HEK293 (cell line): ENCODE data around the gene CCDC187.

Experiments
- CTCF ChIA-PET: fragments of 350-600 bp; formaldehyde crosslinking; extraction: SDS; loops from one replicate; lab custom pipeline; 2021; ENCODE audit warnings: antibody characterized with exemption; lab: Yijun Ruan, JAX
- POLR2A ChIA-PET: fragments of 300-600 bp; formaldehyde crosslinking; extraction: SDS; loops from one replicate; lab custom pipeline; 2020; ENCODE audit warnings: antibody characterized with exemption, inconsistent platforms; lab: Yijun Ruan, JAX
- H3K27ac ChIP-seq: fragments of 200-500 bp; sonication (Bioruptor generic); 2 replicates; pipeline ENCODE4 v1.5.1; 2014; ENCODE audit warnings: low read depth, low read length, control low read depth, inconsistent platforms; ENCODE audit errors: extremely low read depth
- H3K36me3 ChIP-seq, 2 experiments: fragments of 200-500 bp in 1 of 2; sonication (Bioruptor generic) in 1 of 2; 1 replicate in 1 of 2; 2 replicates in 1 of 2; pipeline ENCODE4 v1.5.1; 2014 to 2017; ENCODE audit warnings: inconsistent platforms in 2 of 2, low read length in 2 of 2; ENCODE audit not compliant: control insufficient read depth in 2 of 2, insufficient read depth in 1 of 2
- H3K4me1 ChIP-seq: fragments of 200-500 bp; sonication (Bioruptor generic); 2 replicates; pipeline ENCODE4 v1.5.1; 2014; ENCODE audit warnings: mild to moderate bottlenecking, low read length, inconsistent platforms; ENCODE audit not compliant: control insufficient read depth, insufficient read depth
- H3K4me3 ChIP-seq: 2 replicates; pipeline ENCODE4 v1.5.1; 2011; ENCODE audit warnings: low read depth, mild to moderate bottlenecking, control low read depth, low read length, moderate library complexity
- H3K9me3 ChIP-seq: fragments of 200-500 bp; sonication (Bioruptor generic); 2 replicates; pipeline ENCODE4 v1.5.1; 2014; ENCODE audit warnings: low read depth, low read length, inconsistent platforms; ENCODE audit not compliant: control insufficient read depth, insufficient read depth
- ATF2 ChIP-seq: fragments of 450-650 bp; formaldehyde crosslinking; IDR thresholded peaks from 2 replicates; pipeline ENCODE4 v1.5.1; 2016; ENCODE audit warnings: missing biosample characterization, missing genetic modification characterization, low read depth
- FEZF1 ChIP-seq: fragments of 450-650 bp; formaldehyde crosslinking; IDR thresholded peaks from 2 replicates; pipeline ENCODE4 v1.5.1; 2016; ENCODE audit warnings: missing biosample characterization, missing genetic modification characterization
- KLF10 ChIP-seq: fragments of 450-650 bp; IDR thresholded peaks from 2 replicates; pipeline ENCODE4 v1.5.1; 2018; ENCODE audit warnings: missing biosample characterization, mild to moderate bottlenecking, missing genetic modification characterization
- PRDM6 ChIP-seq: fragments of 450-650 bp; formaldehyde crosslinking; IDR thresholded peaks from 2 replicates; pipeline ENCODE4 v1.5.1; 2017; ENCODE audit warnings: missing biosample characterization, missing genetic modification characterization
- RBAK ChIP-seq: fragments of 450-650 bp; formaldehyde crosslinking; IDR thresholded peaks from 2 replicates; pipeline ENCODE4 v1.5.1; 2016; ENCODE audit warnings: missing biosample characterization, missing genetic modification characterization
- ZBTB26 ChIP-seq: fragments of 450-650 bp; formaldehyde crosslinking; optimal IDR thresholded peaks from 2 replicates; pipeline ENCODE3; 2016; ENCODE audit warnings: missing biosample characterization, mild to moderate bottlenecking, missing genetic modification characterization
- ZNF146 ChIP-seq: fragments of 450-650 bp; formaldehyde crosslinking; IDR thresholded peaks from 2 replicates; pipeline ENCODE4 v1.5.1; 2016; ENCODE audit warnings: missing biosample characterization, missing genetic modification characterization
- ZNF16 ChIP-seq: fragments of 450-650 bp; formaldehyde crosslinking; IDR thresholded peaks from 2 replicates; pipeline ENCODE4 v1.5.1; 2016; ENCODE audit warnings: low read depth, missing biosample characterization, missing genetic modification characterization
- ZNF202 ChIP-seq: fragments of 450-650 bp; formaldehyde crosslinking; IDR thresholded peaks from 2 replicates; pipeline ENCODE4 v1.5.1; 2016; ENCODE audit warnings: missing biosample characterization, missing genetic modification characterization, borderline replicate concordance
- ZNF211 ChIP-seq: fragments of 450-650 bp; formaldehyde crosslinking; IDR thresholded peaks from 2 replicates; pipeline ENCODE4 v1.5.1; 2016; ENCODE audit warnings: low read depth, missing biosample characterization, missing genetic modification characterization
- ZNF239 ChIP-seq: fragments of 450-650 bp; formaldehyde crosslinking; IDR thresholded peaks from 2 replicates; pipeline ENCODE4 v1.5.1; 2016; ENCODE audit warnings: missing biosample characterization, missing genetic modification characterization
- ZNF248 ChIP-seq: fragments of 450-650 bp; formaldehyde crosslinking; IDR thresholded peaks from 2 replicates; pipeline ENCODE4 v1.5.1; 2017; ENCODE audit warnings: missing biosample characterization, missing genetic modification characterization
- ZNF266 ChIP-seq: fragments of 450-650 bp; formaldehyde crosslinking; IDR thresholded peaks from 2 replicates; pipeline ENCODE4 v1.5.1; 2016; ENCODE audit warnings: missing biosample characterization, missing genetic modification characterization, low read depth
- ZNF280C ChIP-seq: fragments of 450-650 bp; formaldehyde crosslinking; IDR thresholded peaks from 2 replicates; pipeline ENCODE4 v1.5.1; 2016; ENCODE audit warnings: missing biosample characterization, missing genetic modification characterization
- ZNF433 ChIP-seq: fragments of 450-650 bp; formaldehyde crosslinking; IDR thresholded peaks from 2 replicates; pipeline ENCODE4 v1.5.1; 2016; ENCODE audit warnings: missing biosample characterization, missing genetic modification characterization, low read depth
- ZNF549 ChIP-seq: fragments of 450-650 bp; IDR thresholded peaks from 2 replicates; pipeline ENCODE4 v1.5.1; 2018; ENCODE audit warnings: missing biosample characterization, missing genetic modification characterization, mild to moderate bottlenecking, inconsistent platforms, moderate library complexity
- ZNF585B ChIP-seq: fragments of 450-650 bp; formaldehyde crosslinking; IDR thresholded peaks from 2 replicates; pipeline ENCODE4 v1.5.1; 2016; ENCODE audit warnings: missing biosample characterization, missing genetic modification characterization
- ZNF600 ChIP-seq: fragments of 450-650 bp; formaldehyde crosslinking; IDR thresholded peaks from 2 replicates; pipeline ENCODE4 v1.5.1; 2016; ENCODE audit warnings: missing biosample characterization, missing genetic modification characterization
- ZNF670 ChIP-seq: fragments of 450-650 bp; formaldehyde crosslinking; IDR thresholded peaks from 2 replicates; pipeline ENCODE4 v1.5.1; 2016; ENCODE audit warnings: missing biosample characterization, missing genetic modification characterization, low read depth
- ZNF776 ChIP-seq: fragments of 450-650 bp; formaldehyde crosslinking; IDR thresholded peaks from 2 replicates; pipeline ENCODE4 v1.5.0; 2017; ENCODE audit warnings: missing biosample characterization, missing genetic modification characterization, borderline replicate concordance
- ZSCAN16 ChIP-seq: fragments of 450-650 bp; formaldehyde crosslinking; IDR thresholded peaks from 2 replicates; pipeline ENCODE4 v1.5.1; 2016; ENCODE audit warnings: missing biosample characterization, missing genetic modification characterization
- ZSCAN4 ChIP-seq: fragments of 450-650 bp; formaldehyde crosslinking; IDR thresholded peaks from 2 replicates; pipeline ENCODE4 v1.5.1; 2017; ENCODE audit warnings: missing biosample characterization, missing genetic modification characterization

The CCDC187 gene

GRCh38 chr9:136244122-136244968, 59.5 kb downstream of the CCDC187 start (continued):
- TF ChIP-seq PRDM6 (tag by site-specific recombination) (0 out of 2 replicates have a peak, but pooled peaks have one; percentile 8), ZNF600 (tag by site-specific recombination) (peak; percentile 75; the same call in 1 of the 2 replicates)
- TF ChIP-seq, all 188 proteins: peak for 7

- ChIA-PET CTCF (interaction anchor here (0.6 to 2.7 kb wide), 6 partner anchors 9 to 105 kb away, joined by 3 to 15 read pairs (median 4); no protein-coding TSS in a partner anchor), POLR2A (interaction anchor here (1.5 kb wide), 1 partner anchor 24 kb away, joined by 4 read pairs; no protein-coding TSS in a partner anchor)
- peaks cover 0 to 8% of the 10 kb centered on the region in 2 experiments; a peak in 1 of 3 replicates for H3K36me3 ChIP-seq
- TF ChIP-seq ZNF146 (tag by site-specific recombination) (no peak), ZNF280C (tag by site-specific recombination) (no peak), ZNF585B (tag by site-specific recombination) (no peak), ZNF600 (tag by site-specific recombination) (peak; percentile 19; the same call in 1 of the 2 replicates), ZNF211 (tag by site-specific recombination) (no peak), RBAK (no peak)
- TF ChIP-seq, all 188 proteins: peak for 1
- Histone ChIP-seq H3K9me3 (no peaks in the 10 kb centered on the region), H3K4me3 (no peak overlapping the region), H3K27ac (no peak overlapping the region), H3K4me1 (0 out of 2 replicates have a peak, but pooled peaks cover 2% of the 10 kb centered on the region)
Measured at GRCh38 chr9:136243631-136244030, 60.3 kb downstream of the CCDC187 start.

GRCh38 chr9:136242918-136243525, 60.9 kb downstream of the CCDC187 start:
- H3K4me1 ChIP-seq, result 0 out of 2 replicates have a peak, but pooled peaks cover 2% of the 10 kb centered on the region
- no peak overlapping the region for H3K4me3 ChIP-seq
- CTCF ChIA-PET, result interaction anchor here (1.0 to 2.7 kb wide), 6 partner anchors 9 to 104 kb away, joined by 3 to 15 read pairs (median 4); no protein-coding TSS in a partner anchor
- POLR2A ChIA-PET, result interaction anchor here (0.6 to 1.5 kb wide), 2 partner anchors 24 to 30 kb away, joined by 4 to 8 read pairs; no protein-coding TSS in a partner anchor
- H3K9me3 ChIP-seq, result no peaks in the 10 kb centered on the region
- TF ChIP-seq ZNF549 (tag by site-specific recombination) (no peak), ZNF600 (tag by site-specific recombination) (0 out of 2 replicates have a peak, but pooled peaks have one; percentile 21), ZNF433 (no peak), ZNF202 (no peak), ZNF776 (tag by site-specific recombination) (no peak), ZNF266 (no peak), ZSCAN16 (tag by site-specific recombination) (no peak), ZNF239 (tag by site-specific recombination) (no peak), ZNF16 (tag by site-specific recombination) (no peak), ZNF670 (tag by site-specific recombination) (no peak), ZNF248 (tag by site-specific recombination) (no peak), KLF10 (tag by site-specific recombination) (no peak), ZSCAN4 (tag by site-specific recombination) (no peak), FEZF1 (no peak), ZBTB26 (peak; percentile 7), ATF2 (no peak)
- H3K27ac ChIP-seq, result no peak overlapping the region
- peaks cover 0 to 8% of the 10 kb centered on the region in 2 experiments; a peak in 1 of 3 replicates for H3K36me3 ChIP-seq
